GM19455 (cell line): ENCODE data around the gene ELP1.

Experiments used
- ATAC-seq: cut with Tn5 transposase; IDR thresholded peaks from one replicate; pipeline ENCODE4 v1.9.1; 2021; ENCODE audit not compliant: unreplicated experiment

ELP1 gene

DNA sequence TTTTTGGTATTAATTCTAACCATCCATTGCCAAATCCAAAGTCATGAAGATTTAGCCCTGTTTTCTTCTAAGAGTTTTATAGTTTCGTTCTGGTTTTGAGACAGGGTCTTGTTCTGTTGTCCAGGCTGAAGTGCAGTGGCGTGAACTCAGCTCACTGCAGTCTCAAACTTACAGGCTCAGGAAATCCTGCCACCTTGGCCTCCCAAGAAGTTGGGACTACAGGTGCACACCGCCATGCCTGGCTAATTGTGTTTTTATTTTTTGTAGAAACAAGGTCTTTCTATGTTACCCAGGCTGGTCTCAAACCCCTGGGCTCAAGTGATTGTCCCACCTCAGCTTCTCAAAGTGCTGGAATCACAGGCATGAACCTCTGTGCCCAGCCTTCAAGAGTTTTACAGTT lies 50.8 kb downstream of the ELP1 start:
- no peak for ATAC-seq

DNA sequence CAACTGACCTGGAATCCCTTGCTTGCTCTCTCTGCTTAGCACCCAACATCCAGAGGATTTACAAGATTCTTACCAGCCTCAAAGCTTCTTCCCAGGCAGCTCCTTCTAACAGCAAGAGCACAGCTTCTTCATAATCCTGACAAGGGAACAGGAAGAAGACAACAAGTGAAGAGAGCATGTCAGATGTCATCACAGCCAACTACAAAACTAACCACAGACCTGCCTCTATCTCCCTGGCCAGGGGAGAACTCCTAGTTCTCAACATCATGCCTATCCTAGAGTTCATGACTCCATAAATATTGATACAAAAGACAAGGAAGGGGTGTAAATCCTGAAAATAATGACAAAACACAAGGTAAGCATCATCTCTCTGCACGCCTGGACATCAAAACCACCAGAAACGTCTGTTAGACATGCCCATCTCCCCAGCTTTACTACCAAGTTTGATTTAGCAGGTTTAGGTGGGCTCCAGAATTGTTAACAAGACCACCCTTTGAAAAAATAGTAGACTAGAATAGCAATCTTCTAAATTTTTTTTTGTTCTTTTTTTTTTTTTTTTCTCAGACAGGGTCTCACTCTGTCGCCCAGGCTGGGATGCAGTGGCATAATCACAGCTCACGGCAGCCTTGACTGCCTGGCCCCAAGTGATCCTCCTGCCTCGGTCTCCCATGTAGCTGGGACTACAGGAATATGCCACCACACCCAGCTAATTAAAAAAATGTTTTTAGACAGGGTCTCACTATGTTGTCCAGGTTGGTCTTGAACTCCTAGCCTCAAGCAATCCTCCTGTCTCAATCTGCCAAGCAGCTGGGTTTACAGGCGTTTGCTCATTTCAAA lies 51.7 kb downstream of the ELP1 start:
- ATAC-seq = no peak

DNA sequence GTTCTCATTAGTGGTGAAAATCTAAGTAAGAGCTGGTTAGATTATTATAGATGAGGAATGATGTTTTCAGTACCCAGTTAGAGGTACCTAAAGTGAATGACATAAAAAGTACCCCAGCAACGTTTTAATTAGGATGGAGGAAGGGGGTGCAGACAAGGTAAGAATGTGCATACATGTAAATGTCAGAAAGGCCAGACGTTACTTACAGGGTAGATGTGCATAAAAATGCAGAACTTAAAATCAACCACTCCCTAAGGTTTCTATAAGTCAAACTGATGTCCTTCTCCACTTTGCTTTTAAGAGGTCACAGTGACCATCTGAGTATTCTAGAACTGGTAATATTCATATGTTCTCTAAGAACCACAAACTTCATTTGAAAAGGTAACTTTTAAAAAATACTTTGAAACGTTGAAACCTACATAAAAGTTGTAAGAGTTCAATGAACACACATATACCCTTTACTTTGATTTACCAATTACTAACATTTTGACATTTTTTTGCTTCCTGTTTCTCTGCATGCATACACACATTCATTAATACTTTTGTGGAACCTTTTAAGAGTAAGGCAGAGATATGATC lies 53.1 kb downstream of the ELP1 start:
- ATAC-seq = no peak

DNA sequence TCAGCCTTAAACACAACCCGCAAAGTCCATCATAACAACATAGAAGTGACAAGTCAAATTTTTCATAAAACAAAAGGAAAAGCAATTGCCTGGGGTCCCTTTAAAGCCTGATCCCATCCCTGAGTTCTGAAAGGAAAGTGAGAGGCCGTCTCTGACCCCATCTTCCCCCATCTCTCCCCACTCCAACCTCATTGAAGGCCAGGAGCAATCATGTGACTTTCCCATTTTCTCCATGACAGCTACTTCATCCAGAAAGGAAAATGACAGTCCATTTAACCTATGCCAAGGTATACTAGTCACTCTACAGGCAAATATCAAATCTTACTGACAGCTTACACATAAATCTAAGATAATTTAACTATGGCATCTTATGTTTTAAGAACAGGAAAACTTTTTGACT lies 56.4 kb downstream of the ELP1 start:
- no peak for ATAC-seq

DNA sequence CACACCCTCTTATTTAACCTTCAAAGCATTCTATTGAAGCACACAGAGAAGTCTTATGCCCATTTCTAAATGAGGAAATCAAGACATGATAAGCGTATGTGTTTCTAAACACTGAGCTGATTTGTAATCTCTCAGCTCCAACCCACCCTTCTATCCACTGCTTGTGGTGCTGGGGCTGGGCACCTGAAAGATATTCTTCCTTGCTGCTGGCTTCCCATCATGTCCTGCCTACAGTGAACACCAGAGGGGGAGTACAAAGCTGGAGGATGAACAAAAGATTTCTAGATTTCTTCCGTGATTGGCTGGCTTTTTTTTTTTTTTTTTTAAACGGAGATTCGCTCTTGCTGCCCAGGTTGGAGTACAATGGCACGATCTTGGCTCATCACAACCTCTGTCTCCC lies 57.5 kb downstream of the ELP1 start:
- no peak for ATAC-seq

DNA sequence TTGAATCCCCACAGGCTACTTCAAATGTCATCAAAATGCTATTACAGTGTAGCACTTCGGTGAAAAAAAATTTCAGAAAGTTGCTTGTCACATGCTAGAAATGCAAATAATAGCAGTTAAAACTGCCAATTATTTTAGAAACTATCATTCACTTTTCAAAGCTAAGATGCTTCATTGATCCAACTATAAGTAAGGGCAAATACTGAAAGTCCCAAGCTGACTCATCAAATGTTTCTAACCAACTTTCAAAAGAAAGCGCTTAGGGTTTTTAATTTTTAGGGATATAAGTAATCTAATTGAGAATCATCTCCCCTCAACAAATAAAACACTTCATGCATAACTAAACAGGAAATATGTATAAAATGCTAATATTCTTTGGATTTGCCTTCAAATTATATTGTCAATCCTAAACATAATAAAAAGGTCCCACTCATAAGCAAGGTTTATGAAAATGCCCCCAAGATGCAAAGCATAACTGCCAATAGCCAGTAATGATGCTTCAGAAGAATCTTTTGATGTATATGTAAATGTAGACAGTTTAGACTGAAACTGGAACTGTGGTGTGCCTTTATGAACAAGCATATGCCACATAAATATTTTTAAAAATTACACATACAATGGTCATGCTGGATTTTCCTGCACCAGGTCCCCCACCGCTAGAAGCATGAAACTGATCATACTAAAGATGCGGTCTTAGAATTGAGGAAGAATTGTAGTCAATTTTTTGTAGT lies 59.7 kb downstream of the ELP1 start:
- no peak for ATAC-seq

DNA sequence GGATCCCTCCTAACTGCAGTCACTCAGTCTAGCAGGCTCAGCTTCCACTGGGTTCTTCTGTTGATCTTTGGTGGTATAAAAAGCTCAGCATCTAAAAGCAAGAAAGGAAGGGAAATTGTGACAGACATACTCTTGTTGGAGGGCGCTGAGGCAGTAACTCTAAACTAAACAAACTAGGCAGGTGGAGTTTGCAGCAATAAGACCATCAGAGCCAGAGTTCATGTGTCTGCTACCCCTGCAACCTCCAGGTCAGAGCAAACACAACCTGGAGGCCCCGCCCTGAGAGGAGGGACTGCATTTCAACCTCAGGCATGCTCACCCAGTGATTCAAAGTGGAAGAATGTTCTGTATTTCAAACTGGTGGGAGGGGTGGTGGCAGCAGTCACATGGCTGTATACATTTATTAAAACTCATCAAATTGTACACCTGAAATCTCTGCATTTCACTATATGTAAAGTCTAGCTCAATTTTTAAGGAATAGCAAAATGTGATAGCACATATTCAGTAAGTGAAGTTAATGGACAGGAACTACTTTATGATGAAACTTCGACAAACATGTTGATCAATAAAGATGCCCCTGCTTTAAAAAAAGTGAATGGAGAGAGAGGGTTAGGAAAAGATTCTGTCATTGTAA lies 64.7 kb downstream of the ELP1 start:
- ATAC-seq = no peak

DNA sequence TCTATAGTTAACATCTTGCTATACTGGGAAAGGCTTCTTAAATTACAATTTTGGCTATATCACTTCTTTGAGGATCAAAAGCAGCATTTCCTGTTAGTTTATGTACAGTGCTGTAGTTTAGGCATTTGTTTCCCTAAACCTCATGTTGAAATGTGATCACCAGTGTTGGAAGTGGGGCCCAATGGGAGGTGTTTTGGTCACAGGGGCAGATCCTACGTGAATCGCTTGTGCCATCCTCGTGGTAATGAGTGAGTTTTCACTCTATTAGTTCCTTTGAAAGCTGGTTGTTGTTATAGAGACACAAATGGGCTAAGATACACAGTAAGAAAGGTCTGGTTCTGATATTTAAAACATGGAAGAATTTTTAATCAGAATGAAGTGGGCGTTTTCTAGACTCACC lies 66.1 kb downstream of the ELP1 start:
- ATAC-seq = no peak

DNA sequence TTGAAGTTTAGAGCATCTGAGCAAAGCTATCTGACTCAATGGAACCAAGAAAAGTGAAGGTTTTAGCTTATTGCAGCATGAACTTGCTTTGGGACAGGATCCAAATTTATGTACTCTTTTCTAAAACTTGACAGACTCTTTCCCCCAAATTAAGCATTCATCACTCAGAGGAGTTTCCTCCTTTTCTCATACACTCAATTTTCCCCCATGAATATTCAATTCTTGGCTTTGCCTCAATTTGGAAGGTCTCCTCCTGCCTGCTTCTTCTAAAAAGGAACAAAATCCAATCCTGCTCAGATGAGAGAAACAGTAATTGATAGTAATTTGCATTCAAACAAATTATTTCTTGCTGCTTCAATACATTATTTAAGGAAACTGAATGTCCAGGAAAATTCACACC lies 66.8 kb downstream of the ELP1 start:
- ATAC-seq = no peak

DNA sequence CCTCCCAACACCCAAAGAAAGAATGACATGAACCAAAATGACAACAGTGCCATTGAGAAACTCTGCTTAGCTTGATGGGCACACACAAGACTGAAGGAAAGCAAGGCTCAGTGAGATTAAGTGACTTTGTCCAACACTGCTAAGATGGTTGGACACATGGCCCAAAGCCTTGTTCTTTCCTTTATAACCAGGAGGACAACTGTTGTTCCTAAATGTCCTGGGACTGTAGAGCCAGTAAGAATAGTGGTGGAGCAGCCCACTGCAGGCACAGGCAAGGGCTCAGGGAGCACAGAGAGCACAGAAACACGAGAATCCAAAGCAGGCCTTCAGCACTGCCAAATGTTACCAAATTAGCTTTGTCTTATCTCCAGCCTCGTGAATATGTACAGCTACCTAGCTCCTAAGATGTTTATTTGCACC lies 67.9 kb downstream of the ELP1 start:
- ATAC-seq = no peak

DNA sequence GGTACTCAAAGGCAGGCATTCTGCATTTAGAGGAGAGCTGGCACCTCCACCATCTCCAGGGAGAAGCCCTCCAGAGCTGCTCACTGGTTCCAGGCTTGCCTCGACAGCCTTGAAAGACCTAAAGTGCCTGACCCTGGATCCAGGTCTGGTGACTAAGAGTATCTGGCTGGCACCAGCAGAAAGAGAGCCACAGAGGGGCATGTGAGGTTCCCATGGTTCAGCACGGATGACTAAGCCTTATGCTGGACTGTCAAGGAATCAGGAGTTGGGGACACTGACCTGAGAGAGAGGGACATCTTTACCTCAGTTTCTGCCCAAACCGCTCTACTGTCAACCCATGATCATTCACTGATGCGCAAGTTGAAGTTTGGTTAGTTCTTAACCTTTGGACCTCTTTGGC lies 68.9 kb downstream of the ELP1 start:
- no peak for ATAC-seq

DNA sequence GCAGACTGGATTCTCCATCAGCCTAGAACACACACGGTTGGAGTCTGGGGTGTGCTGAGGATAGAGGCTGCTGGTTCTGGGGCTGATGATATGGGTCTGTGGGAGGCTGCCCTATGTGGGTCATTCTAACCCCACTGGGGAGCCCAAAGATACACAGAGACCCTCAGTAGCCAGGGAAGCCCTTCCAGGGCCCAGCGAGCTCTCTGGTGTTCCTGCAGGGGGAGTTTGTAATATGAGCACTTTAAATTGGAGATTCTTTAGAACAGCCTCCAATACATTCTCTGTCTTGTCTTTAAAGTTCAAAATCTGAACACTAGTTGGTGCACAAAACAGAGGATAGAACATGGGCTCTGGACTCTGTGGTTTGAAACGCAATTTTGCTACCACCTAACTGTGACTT lies 69.5 kb downstream of the ELP1 start:
- ATAC-seq = no peak

DNA sequence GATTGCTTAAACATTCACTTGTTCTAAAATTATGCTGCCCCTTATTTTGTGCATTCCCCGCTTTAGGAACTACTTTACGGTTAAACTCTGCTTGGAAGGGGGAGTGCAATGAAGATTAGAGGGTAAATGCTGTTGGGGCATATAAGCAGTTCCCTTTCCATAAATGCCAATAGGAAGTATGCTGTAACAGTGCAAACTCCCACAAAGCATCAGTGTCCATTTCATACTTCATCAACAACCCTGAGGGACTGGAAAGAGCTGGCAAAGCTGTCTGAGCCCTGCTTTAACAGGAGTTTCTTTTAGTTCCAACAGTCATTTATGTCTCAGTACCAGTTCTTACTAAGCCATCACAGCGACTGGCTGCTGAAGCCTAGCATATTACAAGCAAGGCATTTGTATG lies 70.0 kb downstream of the ELP1 start:
- no peak for ATAC-seq

DNA sequence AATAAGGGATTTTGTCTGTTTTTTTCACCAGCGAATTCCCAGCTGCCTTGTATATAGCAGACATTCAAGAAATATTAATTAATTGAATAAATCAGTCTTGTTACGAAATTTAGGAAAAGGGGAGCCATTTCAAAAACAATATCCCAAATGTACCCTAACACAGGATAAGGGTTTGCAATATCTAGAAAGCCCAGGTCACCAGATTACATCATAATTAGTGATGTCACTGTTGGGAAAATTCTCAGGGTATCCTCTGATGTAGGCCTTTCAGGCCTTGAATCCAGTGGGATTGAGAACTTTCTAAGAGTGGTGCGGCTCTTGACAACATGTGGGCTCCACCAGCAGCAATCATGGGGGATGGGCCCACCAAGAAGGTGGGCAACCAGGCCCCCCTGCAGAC lies 71.9 kb downstream of the ELP1 start, which contains the start of gene ACTL7A:
Gene ACTL7A (plus strand): TSS at position 270 of the 400 bp plus-strand sequence. CDS start 57 bp downstream, at position 327.
- no peak for ATAC-seq

DNA sequence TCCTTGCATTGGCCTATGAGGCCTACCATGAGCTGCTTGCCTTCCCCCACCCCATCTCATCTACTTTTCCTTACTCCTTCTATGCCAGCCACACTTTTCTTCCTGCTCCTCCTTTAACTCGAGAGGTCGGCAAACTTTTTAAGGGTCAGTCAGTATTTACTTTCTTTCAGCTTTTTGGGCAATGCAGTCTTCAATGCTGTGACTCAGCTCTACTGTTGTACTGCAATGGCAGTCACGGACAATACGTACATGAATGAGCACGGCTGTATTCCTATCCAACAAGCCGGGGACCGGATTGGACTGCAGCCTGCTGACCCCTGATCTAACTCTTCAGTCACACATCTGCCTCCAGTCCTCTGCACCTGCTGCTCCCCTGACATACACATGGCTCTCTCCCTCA lies 72.5 kb downstream of the ELP1 start:
- ATAC-seq = no peak

DNA sequence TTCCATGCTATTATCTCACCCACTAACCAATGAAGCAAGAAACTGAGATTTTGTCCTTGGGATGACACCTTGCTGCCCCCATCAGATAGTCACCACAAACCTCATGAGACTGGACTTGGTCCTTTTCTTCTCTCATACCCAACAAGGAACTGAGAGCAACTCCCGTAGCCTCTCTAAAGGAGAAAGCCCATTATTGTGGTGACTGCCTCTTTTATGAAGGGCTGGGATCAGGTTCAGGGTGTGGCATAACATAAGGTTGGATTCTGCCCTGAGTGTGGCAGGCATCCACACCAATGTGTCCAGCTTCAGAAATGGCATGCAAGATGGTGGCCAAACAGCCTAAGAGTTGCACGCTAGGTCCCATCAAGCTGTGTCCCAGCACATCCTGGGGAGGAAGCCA lies 73.2 kb downstream of the ELP1 start:
- no peak for ATAC-seq

DNA sequence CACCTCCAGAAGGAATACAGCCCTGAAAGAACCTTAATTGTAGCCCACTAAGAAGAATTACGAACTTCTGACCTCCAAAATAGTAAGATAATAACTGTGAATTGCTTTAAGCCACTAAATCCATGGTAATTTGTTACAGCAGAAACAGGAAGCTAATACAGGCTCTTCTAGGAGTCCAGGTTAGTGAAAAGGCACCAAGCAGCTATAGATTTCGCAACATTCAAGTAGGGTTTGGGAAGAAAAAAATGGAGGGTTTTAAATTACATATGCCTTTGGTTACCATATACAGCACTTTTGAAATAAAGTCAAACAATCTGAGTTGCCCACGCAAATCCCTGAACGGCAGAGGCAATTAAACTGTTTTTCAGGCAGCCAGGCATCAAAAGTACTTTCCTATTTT lies 73.6 kb downstream of the ELP1 start:
- ATAC-seq = no peak

DNA sequence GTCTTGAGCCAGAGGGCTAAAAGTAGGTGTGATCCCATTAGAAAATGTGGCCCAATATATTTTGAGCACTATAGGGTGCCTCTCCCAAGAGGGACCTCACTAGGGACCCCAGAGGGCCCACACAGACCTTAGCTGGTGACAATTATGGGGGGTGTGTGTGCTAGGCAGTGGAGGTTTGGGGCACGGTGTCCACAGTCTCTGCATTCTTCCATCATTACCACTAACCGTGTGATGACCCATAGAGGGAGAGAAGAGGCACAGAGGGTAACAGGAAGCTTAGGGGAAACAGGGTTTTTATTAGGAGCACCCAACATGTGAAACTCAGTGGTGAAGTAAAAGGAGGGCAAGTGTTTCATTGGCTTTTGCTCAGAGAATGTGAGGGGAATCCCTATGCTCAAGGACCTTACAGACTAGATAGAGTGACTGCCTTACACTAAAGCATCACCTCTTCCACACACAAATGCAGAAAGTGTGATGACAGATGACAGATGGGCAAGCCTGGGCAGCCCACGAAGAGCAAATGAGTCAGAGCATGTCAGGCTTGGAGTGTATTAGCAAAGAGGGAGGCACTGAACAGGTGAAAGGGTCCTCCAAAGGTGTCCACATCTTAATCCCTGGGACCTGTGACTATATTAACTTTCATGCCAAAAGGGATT lies 74.3 kb downstream of the ELP1 start:
- no peak for ATAC-seq

DNA sequence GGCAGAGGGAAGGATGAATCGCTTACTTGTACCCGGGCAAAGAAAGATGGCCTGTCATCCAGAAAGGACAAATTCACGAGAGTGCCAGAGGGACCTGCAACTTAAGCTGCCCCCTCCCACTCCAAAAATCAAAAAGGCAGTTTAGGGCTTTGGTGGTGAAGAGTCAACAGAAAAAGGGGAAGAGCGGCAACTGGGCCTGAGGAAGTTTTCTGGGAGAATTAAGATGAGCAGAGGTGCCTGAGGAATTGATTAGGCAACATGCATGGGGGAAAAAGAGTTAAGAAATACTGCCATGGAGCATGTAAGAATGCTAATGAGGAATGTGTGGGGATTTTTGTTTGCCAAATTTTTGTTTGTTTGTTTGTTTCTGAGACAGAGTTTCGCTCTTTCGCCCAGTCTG lies 76.4 kb downstream of the ELP1 start:
- ATAC-seq = no peak

DNA sequence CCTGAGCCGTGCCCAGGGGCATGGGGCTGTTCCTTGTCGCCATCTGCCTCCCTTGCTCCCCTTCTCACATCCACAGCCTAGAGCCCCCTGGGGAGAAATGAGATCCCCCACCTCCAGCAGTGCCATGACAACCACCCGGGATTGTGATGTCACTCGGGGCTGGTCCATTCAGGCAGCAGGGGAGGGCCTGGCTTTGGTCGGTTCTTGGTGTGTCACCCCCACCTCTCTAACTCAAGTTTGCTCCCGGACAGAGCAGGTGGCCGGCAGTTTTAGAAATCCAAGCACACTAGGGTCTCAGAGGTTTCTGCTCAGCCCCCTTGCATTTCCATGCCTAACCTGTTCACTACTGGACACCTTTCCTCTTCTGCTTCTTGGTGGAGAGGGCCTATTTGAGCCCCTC lies 78.0 kb downstream of the ELP1 start, which contains the start of gene ACTL7B:
Gene ACTL7B (minus strand): TSS at position 99 of the 400 bp plus-strand sequence. CDS start 56 bp downstream, at position 43.
- ATAC-seq = no peak

DNA sequence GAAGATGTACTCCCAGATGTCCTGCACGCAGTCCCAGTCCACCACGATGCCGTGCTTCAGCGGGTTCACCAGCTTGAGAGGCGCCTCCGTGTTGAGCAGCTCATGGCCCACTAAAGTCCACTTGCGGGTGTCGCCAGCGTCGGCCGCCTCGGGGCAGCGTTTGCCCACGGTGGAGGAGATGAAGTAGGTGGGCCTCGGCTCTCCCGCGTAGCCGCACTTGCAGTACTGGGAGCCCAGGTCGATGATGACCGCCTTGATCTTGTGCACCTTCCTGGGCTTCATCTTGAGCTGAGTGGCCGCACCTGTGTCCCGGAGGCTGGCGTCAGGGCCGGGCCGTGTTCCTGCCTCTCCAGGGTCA lies 78.4 kb downstream of the ELP1 start:
- ATAC-seq = no peak
